Stimulated activated CD8-positive, alpha-beta memory T cell treated with anti-CD3 and anti-CD28 coated beads, Interleukin-7, amount 100 ng/mL, for 24 hours (primary cell): ENCODE data around the gene NFE2.

Source experiments
- DNase-seq: peaks from one replicate; pipeline ENCODE4 v3.0.0-alpha.2; 2020; ENCODE audit warnings: low read depth

Gene NFE2

DNA sequence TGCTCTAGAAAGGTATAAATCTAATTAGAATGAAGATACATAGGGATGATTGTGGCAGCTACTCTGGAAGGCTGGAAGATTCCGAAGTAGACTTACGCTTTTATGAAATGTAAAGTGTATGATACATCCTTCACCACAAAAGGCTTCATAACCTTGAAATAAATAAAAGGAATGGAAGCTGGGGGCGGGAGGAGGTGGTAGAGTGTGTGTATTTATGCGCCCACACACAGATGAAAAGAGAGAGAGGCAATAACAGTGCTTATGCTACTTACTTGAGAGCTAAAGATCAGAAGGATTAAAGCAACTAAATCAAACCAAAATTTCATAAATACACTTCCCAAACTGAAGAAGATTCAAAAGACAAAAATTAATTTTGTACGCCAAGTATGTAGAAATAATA, 51.3 kb downstream of the NFE2 start:
- no peak for DNase-seq

DNA sequence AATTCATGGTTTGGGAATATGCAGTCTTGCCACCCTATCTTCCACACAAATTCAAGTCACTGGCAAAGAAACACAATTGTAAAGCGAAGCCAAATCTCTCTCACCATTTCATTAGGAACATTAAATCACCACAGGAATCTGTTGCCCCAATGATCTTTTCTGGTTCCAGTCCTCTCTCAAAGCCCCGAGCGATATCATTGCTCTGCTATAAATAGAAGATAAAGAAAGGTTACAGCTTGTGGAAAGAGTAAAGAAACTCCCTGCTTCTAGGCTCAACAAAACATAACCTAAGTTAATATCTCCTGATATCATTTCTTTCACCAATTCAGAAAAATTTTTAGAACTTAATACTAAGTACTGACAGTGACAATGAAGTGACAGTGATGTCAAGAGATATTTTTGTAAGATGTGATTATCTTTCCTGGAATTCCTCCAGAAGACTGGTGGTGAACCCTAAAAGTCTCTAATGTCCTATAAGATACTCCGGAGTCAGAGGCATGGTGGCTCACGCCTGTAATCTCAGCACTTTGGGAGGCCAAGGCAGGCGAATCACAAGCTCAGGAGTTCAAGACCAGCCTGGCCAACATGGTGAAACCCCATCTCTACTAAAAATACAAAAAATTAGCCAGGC, 54.7 kb downstream of the NFE2 start:
- no peak for DNase-seq
